Fibroblast of pulmonary artery (primary cell): ENCODE measurements around the gene PITX1.

Experiments used
- DNase-seq: peaks from one replicate; pipeline ENCODE4 v3.0.0-alpha.2; 2010; ENCODE audit warnings: low read depth
- H3K4me3 ChIP-seq: replicated peaks from 2 replicates; pipeline ENCODE4 v1.5.1; 2011; ENCODE audit warnings: low read depth, mild to moderate bottlenecking, control low read depth, low read length, moderate library complexity
- CTCF ChIP-seq: IDR thresholded peaks from 2 replicates; pipeline ENCODE4 v1.5.1; 2011; ENCODE audit warnings: mild to moderate bottlenecking, control low read depth, low read length, inconsistent platforms; ENCODE audit errors: missing control alignments

PITX1 gene

GRCh38 chr5:135034963-135035677 lies 1.1 kb upstream of the PITX1 start:
- no peak for DNase-seq
- TF ChIP-seq CTCF: no peak
- no peak overlapping the region for H3K4me3 ChIP-seq

GRCh38 chr5:135034236-135034962 lies 371 bp upstream of the PITX1 start:
- DNase-seq: peak; percentile 5
- H3K4me3 ChIP-seq: no peak overlapping the region
- no peak for TF ChIP-seq CTCF

- DNase-seq: peak; percentile 21
- H3K4me3 ChIP-seq: peak overlapping the region; percentile 30
- no peak for TF ChIP-seq CTCF
Observed at GRCh38 chr5:135032999-135033861, 798 bp downstream of the PITX1 start.

GRCh38 chr5:135032695-135032998 lies 1.4 kb downstream of the PITX1 start:
- H3K4me3 ChIP-seq: no peak overlapping the region
- no peak for TF ChIP-seq CTCF
- no peak for DNase-seq

GRCh38 chr5:135031813-135032694 lies 2.0 kb downstream of the PITX1 start:
- DNase-seq: peak; percentile 8
- no peak for TF ChIP-seq CTCF
- H3K4me3 ChIP-seq: no peak overlapping the region
